ENCODE data around the gene ZNF106.

DNA sequence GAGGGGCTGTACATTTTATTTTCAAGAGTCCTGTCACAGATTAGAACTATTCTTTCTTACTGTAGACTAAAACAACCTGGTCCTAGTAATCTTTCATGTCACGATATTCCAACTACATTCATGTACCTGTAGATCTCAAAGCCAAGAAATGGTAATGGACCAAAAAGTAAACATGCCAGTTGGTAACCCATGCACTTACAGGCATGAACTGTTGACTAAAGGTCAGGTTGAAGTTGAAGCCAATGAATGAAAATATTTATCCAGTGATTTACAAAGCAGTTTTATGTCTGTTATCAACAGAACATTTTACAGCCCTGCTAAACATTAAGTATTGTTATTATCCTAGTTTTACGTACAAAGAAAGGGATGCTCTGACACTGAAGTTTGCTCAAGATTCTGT lies 32.4 kb upstream of the ZNF106 start:
- no peak for TF ChIP-seq CTCF (IDR thresholded peaks at IDR 0.05)
- TF ChIP-seq ELF4 (CRISPR knock-in tag; IDR thresholded peaks at IDR 0.05; ENCODE audit: low read depth): no peak
- TF ChIP-seq NFE2L1 (CRISPR knock-in tag; IDR thresholded peaks at IDR 0.05): no peak
- no peak for TF ChIP-seq JUN (CRISPR knock-in tag; IDR thresholded peaks at IDR 0.05)
- TF ChIP-seq FOXK1 (CRISPR knock-in tag; IDR thresholded peaks at IDR 0.05): no peak
- TF ChIP-seq ZNF416 (CRISPR knock-in tag; IDR thresholded peaks at IDR 0.05): no peak
- no peak for TF ChIP-seq CBFB (CRISPR knock-in tag; IDR thresholded peaks at IDR 0.05; ENCODE audit: low read depth)
- no peak for TF ChIP-seq NR3C1 (CRISPR knock-in tag; conservative IDR thresholded peaks at IDR 0.05; ENCODE audit: low read depth)
- TF ChIP-seq, protein P1, sequence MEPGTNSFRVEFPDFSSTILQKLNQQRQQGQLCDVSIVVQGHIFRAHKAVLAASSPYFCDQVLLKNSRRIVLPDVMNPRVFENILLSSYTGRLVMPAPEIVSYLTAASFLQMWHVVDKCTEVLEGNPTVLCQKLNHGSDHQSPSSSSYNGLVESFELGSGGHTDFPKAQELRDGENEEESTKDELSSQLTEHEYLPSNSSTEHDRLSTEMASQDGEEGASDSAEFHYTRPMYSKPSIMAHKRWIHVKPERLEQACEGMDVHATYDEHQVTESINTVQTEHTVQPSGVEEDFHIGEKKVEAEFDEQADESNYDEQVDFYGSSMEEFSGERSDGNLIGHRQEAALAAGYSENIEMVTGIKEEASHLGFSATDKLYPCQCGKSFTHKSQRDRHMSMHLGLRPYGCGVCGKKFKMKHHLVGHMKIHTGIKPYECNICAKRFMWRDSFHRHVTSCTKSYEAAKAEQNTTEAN (CRISPR knock-in tag; IDR thresholded peaks at IDR 0.05): no peak
- no peak for TF ChIP-seq CREM (CRISPR knock-in tag; IDR thresholded peaks at IDR 0.05)
- no peak for TF ChIP-seq FOXP1 (CRISPR knock-in tag; IDR thresholded peaks at IDR 0.05; ENCODE audit: borderline replicate concordance)
- no peak for TF ChIP-seq RELA (CRISPR knock-in tag; IDR thresholded peaks at IDR 0.05; ENCODE audit: borderline replicate concordance)
